ENCODE measurements around the gene EVC2. TPM values are rescaled to one million over a fixed set of nuclear protein-coding genes. Genes with fewer than 3 reads are reported as not detected.
A peak's percentile ranks its signal among the peaks of the same experiment; 100 is the strongest.

The EVC2 gene
- total and polyA plus RNA-seq, 2 of the 4 experiments (the other 2 are of a cell fraction) = 2.7 to 5.9 TPM

DNA sequence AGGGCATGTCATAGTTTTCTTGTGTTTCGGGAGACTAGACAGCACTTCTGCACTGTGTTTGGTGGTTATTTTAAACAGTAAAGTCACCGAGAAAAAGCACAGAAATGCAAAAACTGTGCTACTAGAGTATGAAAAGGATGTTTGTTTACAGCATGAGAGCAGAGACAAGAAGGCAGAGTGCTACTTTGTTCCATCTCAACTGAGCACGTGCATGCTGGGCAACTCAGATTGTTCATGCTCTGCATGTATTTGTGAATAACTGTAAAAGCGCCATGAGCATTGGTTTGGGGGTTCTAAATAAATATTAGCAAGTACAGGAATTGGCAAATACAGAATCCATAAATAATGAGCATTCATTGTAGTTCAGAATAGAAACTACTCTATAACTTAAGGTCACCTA, 10.1 kb upstream of the EVC2 start:
- CTCF ChIA-PET = no interaction called here
- no TSS peak for BruUV-seq (replicated peaks)
- dilution Hi-C loops (cut with HindIII; ENCODE audit: low sequenced_read_pairs, unreplicated experiment) = no loop called here

More for the DNA sequence above, 10.1 kb upstream of the EVC2 start:
- peak; percentile 24; the same call in 1 of the 2 replicates for ATAC-seq (ENCODE audit: low read depth)
- WGBS, 2 experiments (ENCODE audit: extremely low coverage in 2 of 2, insufficient read length in 1 of 2) = no CpG with 5 or more reads among the region's 4 CpGs
- no peak overlapping the region for H3K23ac ChIP-seq (ENCODE audit: low read depth, low read length)
- peaks cover 3% of the 10 kb centered on the region; the same call in 1 of the 2 replicates for H3K9me3 ChIP-seq (ENCODE audit: control insufficient read depth, insufficient read depth, low read length)
- no peak overlapping the region for H2AK9ac ChIP-seq (replicated peaks; ENCODE audit: low read depth, low read length, poor library complexity)
- no peak overlapping the region for H2BK15ac ChIP-seq (ENCODE audit: low read depth, low read length)
- H2BK120ac ChIP-seq (ENCODE audit: low read depth, low read length) = no peak overlapping the region
- H3K4me2 ChIP-seq (ENCODE audit: low read depth, low read length) = no peak overlapping the region
- no peak for DNase-seq
- H4K91ac ChIP-seq (ENCODE audit: insufficient read depth, low read depth, low read length) = no peak overlapping the region
- no peak overlapping the region for H3K14ac ChIP-seq (replicated peaks; ENCODE audit: low read depth, low read length)
- no peak overlapping the region for H2BK5ac ChIP-seq (ENCODE audit: low read depth, low read length, poor library complexity, severe bottlenecking)
- no peak overlapping the region for H2AFZ ChIP-seq (replicated peaks; ENCODE audit: low read length, poor library complexity)
- H3K56ac ChIP-seq (ENCODE audit: extremely low read depth, insufficient read depth, low read length) = no peak overlapping the region
- no peak overlapping the region for H3K4ac ChIP-seq (ENCODE audit: low read depth, low read length)
- H4K5ac ChIP-seq (ENCODE audit: low read depth, low read length) = no peak overlapping the region
- peaks cover 25% of the 10 kb centered on the region for H3K9me1 ChIP-seq (ENCODE audit: insufficient read depth, low read length)
- peaks cover 14% of the 10 kb centered on the region for H3K36me3 ChIP-seq (ENCODE audit: control insufficient read depth, insufficient read depth, low read length)
- H3K18ac ChIP-seq (ENCODE audit: low read depth, low read length) = no peak overlapping the region
- H4K8ac ChIP-seq (ENCODE audit: low read depth in 2 of 2, low read length in 2 of 2) = no peak overlapping the region
- intact Hi-C loops (cut with micrococcal nuclease) (no loop called here), in situ Hi-C loops (cut with MboI; ENCODE audit: low sequenced_read_pairs) (no loop called here)
- POLR2A ChIA-PET (ENCODE audit: unreplicated experiment) = no interaction called here
- no peak overlapping the region for H2BK20ac ChIP-seq (ENCODE audit: low read depth, low read length)
- H3K4me3 ChIP-seq (ENCODE audit: insufficient read depth, low read depth, low read length) = no peak overlapping the region
- H3K27ac ChIP-seq (ENCODE audit: insufficient read depth, low read length) = no peak overlapping the region
- H3K4me1 ChIP-seq (ENCODE audit: control insufficient read depth, insufficient read depth, low read length) = peaks cover 22% of the 10 kb centered on the region
- no peaks in the 10 kb centered on the region for H3K27me3 ChIP-seq (ENCODE audit: control insufficient read depth, insufficient read depth, low read length)
- peaks cover 33 to 80% of the 10 kb centered on the region in 2 experiments for H3K79me1 ChIP-seq (ENCODE audit: low read depth in 1 of 2, low read length in 2 of 2)
- no peak overlapping the region for H2AK5ac ChIP-seq (ENCODE audit: low read depth, low read length)
- H4K20me1 ChIP-seq (ENCODE audit: insufficient read depth, low read length) = peaks cover 64% of the 10 kb centered on the region
- no peak for TF ChIP-seq MAFK (IDR thresholded peaks at IDR 0.05; ENCODE audit: low read depth, low read length)
- TF ChIP-seq CEBPB (IDR thresholded peaks at IDR 0.05; ENCODE audit: low read depth, low read length) = no peak
- TF ChIP-seq, protein P1, sequence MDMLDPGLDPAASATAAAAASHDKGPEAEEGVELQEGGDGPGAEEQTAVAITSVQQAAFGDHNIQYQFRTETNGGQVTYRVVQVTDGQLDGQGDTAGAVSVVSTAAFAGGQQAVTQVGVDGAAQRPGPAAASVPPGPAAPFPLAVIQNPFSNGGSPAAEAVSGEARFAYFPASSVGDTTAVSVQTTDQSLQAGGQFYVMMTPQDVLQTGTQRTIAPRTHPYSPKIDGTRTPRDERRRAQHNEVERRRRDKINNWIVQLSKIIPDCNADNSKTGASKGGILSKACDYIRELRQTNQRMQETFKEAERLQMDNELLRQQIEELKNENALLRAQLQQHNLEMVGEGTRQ (IDR thresholded peaks at IDR 0.05; ENCODE audit: low read depth, low read length) = no peak
- no peak for TF ChIP-seq NFE2L2 (IDR thresholded peaks at IDR 0.05; ENCODE audit: low read depth, low read length)
- peak; percentile 71; the same call in 1 of the 2 replicates for TF ChIP-seq BHLHE40 (IDR thresholded peaks at IDR 0.05; ENCODE audit: low read depth, low read length)
- TF ChIP-seq RFX5 (IDR thresholded peaks at IDR 0.05; ENCODE audit: low read depth, low read length) = no peak
- no peak overlapping the region for H3K9ac ChIP-seq (ENCODE audit: low read depth, low read length)

Measured in IMR-90 (cell line).